C4-2B (cell line): Measurements from ENCODE around the gene TSSK2.
"Not testable (repeated sequence)": the region's sequence is repeated elsewhere in the genome, so short reads cannot be mapped to it uniquely, and the experiment has no call there.

Experiments used
- H3K27ac ChIP-seq: fragments of 450-650 bp; 2 replicates; pipeline ENCODE4 v1.5.1; 2017
- CTCF ChIP-seq: fragments of 450-650 bp; conservative IDR thresholded peaks from 2 replicates; pipeline ENCODE4 v1.5.1; 2017; ENCODE audit warnings: mild to moderate bottlenecking
- ZFX ChIP-seq: fragments of 450-650 bp; IDR thresholded peaks from 2 replicates; pipeline ENCODE4 v1.6.1; 2017

Gene TSSK2

DNA sequence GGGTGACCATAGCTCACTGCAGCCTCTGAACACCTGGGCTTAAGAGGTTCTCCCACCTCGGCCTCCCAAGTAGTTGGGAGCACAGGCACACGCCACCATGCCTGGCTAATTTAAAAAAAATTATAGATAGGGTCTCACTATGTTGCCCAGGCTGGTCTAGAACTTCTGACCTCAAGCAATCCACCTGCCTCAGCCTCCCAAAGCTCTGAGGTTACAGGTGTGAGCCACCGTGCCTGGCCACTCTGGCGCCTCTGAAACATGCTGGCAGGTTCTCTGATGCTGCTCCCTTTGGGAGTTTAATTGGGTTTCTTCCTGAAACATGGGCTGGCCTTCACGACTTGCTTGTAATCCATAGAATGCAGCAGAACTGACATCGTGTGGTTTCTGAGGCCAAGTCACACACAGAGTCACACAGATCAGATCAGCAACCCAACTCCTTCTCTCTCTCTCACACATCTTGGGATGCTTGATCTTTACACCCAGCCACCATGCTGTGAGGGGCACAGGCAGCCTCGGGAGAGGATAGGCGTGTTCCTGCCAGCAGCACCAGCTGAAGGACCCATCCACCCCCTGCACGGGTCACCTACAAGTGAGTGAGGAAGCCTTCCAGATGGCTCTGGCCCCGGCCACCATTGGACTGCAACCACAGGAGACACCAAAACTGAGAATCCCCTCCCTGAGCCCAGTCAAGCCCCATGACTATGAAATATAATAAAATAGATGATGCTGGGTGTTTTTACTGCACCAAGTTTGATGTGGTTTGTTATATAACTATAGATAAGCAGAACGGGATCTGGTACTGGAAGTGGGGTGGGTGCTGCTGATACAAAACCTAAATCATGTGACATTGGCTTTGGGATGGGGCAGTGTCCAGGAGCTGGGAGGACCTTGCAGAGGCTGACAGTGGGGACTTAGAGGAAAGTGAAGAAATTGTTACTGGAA lies 22.1 kb downstream of the TSSK2 start:
- no peak overlapping the region for H3K27ac ChIP-seq
- TF ChIP-seq ZFX: no peak
- no peak for TF ChIP-seq CTCF

DNA sequence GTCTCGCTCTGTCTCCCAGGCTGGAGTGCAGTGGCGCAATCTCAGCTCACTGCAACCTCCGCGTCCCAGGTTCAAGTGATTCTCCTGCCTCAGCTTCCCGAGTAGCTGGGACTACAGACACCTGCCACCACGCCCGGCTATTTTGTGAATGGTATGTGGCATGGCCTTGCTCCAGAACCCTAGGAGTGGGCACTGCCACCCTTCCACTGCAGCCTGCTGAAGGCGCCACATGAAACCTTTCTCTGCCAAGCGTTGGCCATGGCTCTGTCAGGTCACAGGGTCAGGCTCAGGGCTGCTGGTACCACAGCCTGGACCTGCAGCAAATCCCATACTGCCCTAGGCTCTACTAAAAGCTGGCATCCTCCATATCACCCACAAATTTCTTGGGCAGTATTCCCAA lies 25.0 kb downstream of the TSSK2 start:
- H3K27ac ChIP-seq: not testable (repeated sequence)

DNA sequence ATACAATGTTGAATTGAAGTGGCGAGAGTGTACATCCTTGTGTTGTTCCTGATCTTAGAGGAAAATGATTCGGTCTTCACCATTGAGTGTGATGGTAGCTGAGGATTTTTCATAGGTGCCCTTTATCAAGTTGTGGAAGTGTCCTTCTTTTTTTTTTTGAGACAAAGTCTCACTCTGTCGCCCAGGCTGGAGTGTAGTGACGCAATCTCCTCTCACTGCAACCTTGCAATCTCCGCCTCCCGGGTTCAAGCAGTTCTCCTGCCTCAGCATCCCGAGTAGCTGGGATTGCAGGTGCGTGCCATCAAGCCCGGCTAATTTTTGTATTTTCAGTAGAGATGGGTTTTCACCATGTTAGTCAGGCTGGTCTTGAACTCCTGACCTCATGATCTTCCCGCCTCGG lies 27.5 kb downstream of the TSSK2 start:
- not testable (repeated sequence) for H3K27ac ChIP-seq

DNA sequence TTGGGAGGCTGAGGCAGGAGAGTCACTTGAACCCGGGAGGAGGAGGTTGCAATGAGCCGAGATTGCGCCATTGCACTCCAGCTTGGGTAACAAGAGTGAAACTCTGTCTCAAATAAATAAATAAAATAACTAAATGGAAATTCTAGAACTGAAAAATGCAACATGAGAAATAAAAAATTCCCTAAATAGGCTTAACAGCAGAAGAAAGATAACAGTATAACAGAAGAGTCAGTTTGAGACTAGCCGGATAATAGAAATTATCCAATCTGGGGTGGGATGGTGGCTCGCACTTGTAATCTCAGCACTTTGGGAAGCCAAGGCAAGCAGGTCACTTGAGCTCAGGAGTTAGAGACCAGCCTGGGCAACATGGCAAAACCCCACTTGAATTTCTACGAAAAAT lies 33.3 kb downstream of the TSSK2 start:
- H3K27ac ChIP-seq: no peak overlapping the region
- TF ChIP-seq CTCF: no peak
- TF ChIP-seq ZFX: no peak

- TF ChIP-seq ZFX (no peak), CTCF (no peak)
- no peak overlapping the region for H3K27ac ChIP-seq
Observed at GRCh38 chr22:19166421-19166820, 35.3 kb downstream of the TSSK2 start.

DNA sequence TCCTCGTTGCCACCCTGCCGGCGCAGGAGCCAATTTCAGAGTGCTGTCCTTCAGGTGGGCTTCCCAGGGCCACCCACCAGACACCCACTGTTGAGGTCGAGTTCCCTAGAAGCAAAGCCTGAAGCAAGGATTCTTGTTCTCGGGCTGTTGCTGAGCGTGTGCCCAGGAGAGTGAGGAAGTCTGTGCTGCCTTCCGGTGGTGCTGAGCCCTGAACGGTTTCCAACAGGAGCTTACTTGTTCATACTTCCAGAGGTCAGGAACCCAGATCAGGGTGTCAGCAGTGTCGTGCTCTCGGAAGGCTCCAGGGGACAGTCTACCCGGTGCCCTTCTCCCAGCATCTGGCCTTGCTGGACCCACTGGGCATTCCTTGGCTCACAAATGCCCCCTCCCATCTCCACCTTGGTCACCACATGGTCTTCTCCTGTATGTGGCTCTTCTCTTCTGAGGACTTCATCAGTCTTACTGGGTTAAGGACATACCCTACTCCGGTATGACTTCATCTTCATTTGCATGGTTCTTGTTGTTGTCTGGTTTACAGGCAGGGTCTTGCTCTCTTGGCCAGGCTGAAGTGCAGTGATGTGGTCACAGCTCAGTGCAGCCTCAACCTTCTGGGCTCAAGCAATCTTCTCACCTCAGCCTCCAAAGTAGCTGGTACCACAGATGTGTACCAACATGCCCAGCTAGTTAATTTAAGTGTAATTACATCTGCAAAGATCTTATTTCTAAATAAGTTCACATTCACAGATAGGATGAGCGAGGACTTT lies 36.2 kb downstream of the TSSK2 start:
- no peak for TF ChIP-seq ZFX
- no peak for TF ChIP-seq CTCF

GRCh38 chr22:19168088-19168890 lies 37.2 kb downstream of the TSSK2 start:
- no peak for TF ChIP-seq ZFX
- no peak for TF ChIP-seq CTCF
- H3K27ac ChIP-seq: no peak overlapping the region

More for the DNA sequence above, 36.2 kb downstream of the TSSK2 start:
- no peak overlapping the region for H3K27ac ChIP-seq
